ENCODE results near the gene EPHB1. TPM values are rescaled to one million over a fixed set of nuclear protein-coding genes. Genes with fewer than 3 reads are reported as not detected.

The EPHB1 gene
- total and polyA plus RNA-seq, 2 donors (not counting 3 experiments of a cell fraction or from before 2014, with no cell fraction given): 1.3 to 5.2 TPM

DNA sequence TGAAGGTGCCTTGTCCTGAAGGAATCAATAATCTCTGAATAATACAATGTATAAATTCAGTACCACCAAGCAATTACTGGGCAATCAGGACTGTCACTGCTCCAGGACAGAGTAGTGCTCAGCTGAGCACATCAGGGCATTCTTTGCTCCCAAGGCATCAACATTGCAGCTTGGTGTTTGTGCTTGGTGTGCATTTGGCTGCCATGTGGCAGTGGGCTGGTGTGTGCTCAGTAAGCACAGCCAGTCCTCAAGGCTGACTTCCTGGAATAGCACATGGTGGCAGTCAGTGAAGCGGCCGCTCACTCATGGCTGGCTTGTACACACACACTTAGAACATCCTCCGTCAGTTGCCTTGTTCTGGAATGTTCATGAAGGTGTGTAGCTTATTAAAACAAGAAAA, 217.0 kb downstream of the EPHB1 start:
- BruUV-seq (replicated peaks): no TSS peak
- H3K9ac ChIP-seq (replicated peaks; ENCODE audit: extremely low read depth, insufficient read depth, low read length): no peak overlapping the region
- no peaks in the 10 kb centered on the region for H3K27me3 ChIP-seq (ENCODE audit: control insufficient read depth in 2 of 2, insufficient read depth in 2 of 2, low read length in 2 of 2)
- DNase-seq (ENCODE audit: low read depth, low spot score) (no peak), FAIRE-seq (no peak)
- H4K20me1 ChIP-seq (replicated peaks; ENCODE audit: control insufficient read depth, extremely low read depth, insufficient read depth, low read length): no peaks in the 10 kb centered on the region
- H2AFZ ChIP-seq (ENCODE audit: low read depth, low read length): no peak overlapping the region
- POLR2A ChIA-PET: no interaction called here
- CTCF ChIA-PET: no interaction called here
- TF ChIP-seq GATA2 (IDR thresholded peaks at IDR 0.05; ENCODE audit: insufficient read depth, insufficient read length, low read depth, low read length) (no peak), FOS (IDR thresholded peaks at IDR 0.05; ENCODE audit: borderline replicate concordance, insufficient read depth, low read length) (no peak), CTCF (IDR thresholded peaks at IDR 0.05; ENCODE audit: extremely low read depth in 1 of 2, insufficient read depth in 1 of 2, low read depth in 1 of 2, low read length in 2 of 2) (no peak)
- H3K9me3 ChIP-seq (replicated peaks; ENCODE audit: control insufficient read depth, insufficient read depth, low read length): no peaks in the 10 kb centered on the region
- no peaks in the 10 kb centered on the region for H3K79me2 ChIP-seq (ENCODE audit: control insufficient read depth, insufficient read depth, low read length)
- dilution Hi-C loops (cut with MboI; ENCODE audit: extremely low pct_ligation_motif_present, low sequenced_read_pairs) (no loop called here), intact Hi-C loops (cut with micrococcal nuclease) (no loop called here)
- H3K9me1 ChIP-seq (replicated peaks; ENCODE audit: control insufficient read depth, extremely low read depth, insufficient read depth, low read length): no peaks in the 10 kb centered on the region
- no peaks in the 10 kb centered on the region for H3K36me3 ChIP-seq (ENCODE audit: control insufficient read depth in 2 of 2, extremely low read depth in 1 of 2, insufficient read depth in 2 of 2, low read length in 2 of 2)
- H3K27ac ChIP-seq (ENCODE audit: insufficient read depth, low read depth, low read length): no peak overlapping the region
- H3K4me3 ChIP-seq (replicated peaks in 1 of 3; ENCODE audit: insufficient read depth in 1 of 3, low read depth in 1 of 3, low read length in 3 of 3): no peak overlapping the region
- H3K4me2 ChIP-seq (ENCODE audit: insufficient read depth, low read length): no peak overlapping the region
- no peaks in the 10 kb centered on the region for H3K4me1 ChIP-seq (ENCODE audit: control insufficient read depth, extremely low read depth, insufficient read depth, low read length)

GRCh38 chr3:135013206-135013605, 218.1 kb downstream of the EPHB1 start:
- Histone ChIP-seq H3K9ac (replicated peaks; ENCODE audit: extremely low read depth, insufficient read depth, low read length) (no peak overlapping the region), H3K27me3 (ENCODE audit: control insufficient read depth in 2 of 2, insufficient read depth in 2 of 2, low read length in 2 of 2) (no peaks in the 10 kb centered on the region), H3K27ac (ENCODE audit: insufficient read depth, low read depth, low read length) (no peak overlapping the region), H3K9me3 (replicated peaks; ENCODE audit: control insufficient read depth, insufficient read depth, low read length) (no peaks in the 10 kb centered on the region), H3K4me1 (ENCODE audit: control insufficient read depth, extremely low read depth, insufficient read depth, low read length) (no peaks in the 10 kb centered on the region), H4K20me1 (replicated peaks; ENCODE audit: control insufficient read depth, extremely low read depth, insufficient read depth, low read length) (no peaks in the 10 kb centered on the region), H3K4me2 (ENCODE audit: insufficient read depth, low read length) (no peak overlapping the region), H2AFZ (ENCODE audit: low read depth, low read length) (no peak overlapping the region), H3K9me1 (replicated peaks; ENCODE audit: control insufficient read depth, extremely low read depth, insufficient read depth, low read length) (no peaks in the 10 kb centered on the region), H3K36me3 (ENCODE audit: control insufficient read depth in 2 of 2, extremely low read depth in 1 of 2, insufficient read depth in 2 of 2, low read length in 2 of 2) (no peaks in the 10 kb centered on the region), H3K4me3 (replicated peaks in 1 of 3; ENCODE audit: insufficient read depth in 1 of 3, low read depth in 1 of 3, low read length in 3 of 3) (no peak overlapping the region), H3K79me2 (ENCODE audit: control insufficient read depth, insufficient read depth, low read length) (no peaks in the 10 kb centered on the region)
- dilution Hi-C loops (cut with MboI; ENCODE audit: extremely low pct_ligation_motif_present, low sequenced_read_pairs) (no loop called here), intact Hi-C loops (cut with micrococcal nuclease) (no loop called here)
- CTCF ChIA-PET: interaction anchor here (1.4 kb wide), 1 partner anchor 1030 kb away, joined by 3 read pairs; no protein-coding TSS in a partner anchor
- TF ChIP-seq FOS (IDR thresholded peaks at IDR 0.05; ENCODE audit: borderline replicate concordance, insufficient read depth, low read length): no peak
- TF ChIP-seq MYC (IDR thresholded peaks at IDR 0.05; ENCODE audit: low read depth, low read length): no peak
- no peak for TF ChIP-seq JUN (IDR thresholded peaks at IDR 0.05; ENCODE audit: borderline replicate concordance, insufficient read depth, insufficient read length, low read depth)
- no peak for TF ChIP-seq MAX (IDR thresholded peaks at IDR 0.05; ENCODE audit: insufficient read depth, insufficient read length)
- TF ChIP-seq CTCF (IDR thresholded peaks at IDR 0.05; ENCODE audit: extremely low read depth in 1 of 2, insufficient read depth in 1 of 2, low read depth in 1 of 2, low read length in 2 of 2): no peak
- TF ChIP-seq POLR2AphosphoS5 (IDR thresholded peaks at IDR 0.05; ENCODE audit: insufficient read depth, low read depth, low read length): no peak
- no peak for TF ChIP-seq EZH2 (IDR thresholded peaks at IDR 0.05; ENCODE audit: borderline replicate concordance, low read depth, low read length, severe bottlenecking)
- no peak for TF ChIP-seq POLR2A (IDR thresholded peaks at IDR 0.05; ENCODE audit: low read depth, low read length)
- no peak for TF ChIP-seq GATA2 (IDR thresholded peaks at IDR 0.05; ENCODE audit: insufficient read depth, insufficient read length, low read depth, low read length)
- no peak for FAIRE-seq
- no TSS peak for BruUV-seq (replicated peaks)
- POLR2A ChIA-PET: no interaction called here
- DNase-seq (ENCODE audit: low read depth, low spot score): no peak
